ENCODE data around the gene TBX5.
"Not testable (repeated sequence)": the region's sequence is repeated elsewhere in the genome, so short reads cannot be mapped to it uniquely, and the experiment has no call there.

The TBX5 gene

GRCh38 chr12:114371250-114371649, 34.7 kb downstream of the TBX5 start:
- DNase-seq, result no peak

DNA sequence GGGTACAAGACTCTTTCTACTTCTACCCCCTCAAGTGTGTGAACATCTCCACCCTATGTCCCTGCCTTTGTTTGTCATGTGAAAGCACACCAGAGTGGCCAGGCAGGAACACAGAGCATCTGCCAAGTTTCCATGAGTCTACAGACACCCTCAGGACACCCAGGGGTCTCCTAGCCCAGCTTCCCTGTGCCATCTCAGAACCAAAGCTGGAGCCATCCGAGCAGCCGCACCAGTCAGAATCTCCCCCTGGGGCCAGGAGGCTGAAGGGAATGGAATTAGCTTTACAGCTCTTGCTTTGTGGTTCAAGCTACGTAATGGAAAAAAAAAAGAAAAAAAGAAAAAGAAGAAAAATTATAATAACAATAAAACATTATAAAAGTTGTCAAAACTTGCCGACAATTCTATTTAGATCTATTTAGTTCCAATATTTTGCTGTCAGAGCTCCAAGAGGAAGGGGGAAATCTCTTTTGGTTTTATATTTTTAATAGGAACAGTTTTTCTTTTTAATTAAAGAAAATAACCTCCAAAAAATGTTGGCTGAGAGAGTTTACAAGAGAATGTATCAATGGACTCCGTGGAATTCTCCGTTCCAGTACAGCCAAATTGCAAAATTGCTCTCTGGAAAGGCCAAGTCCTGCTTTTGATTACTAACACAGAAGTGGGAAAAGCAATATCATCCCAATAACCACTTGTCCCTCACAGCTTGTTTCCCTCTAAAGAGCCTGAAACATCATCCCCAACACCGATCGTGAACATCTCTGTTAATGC, 37.1 kb downstream of the TBX5 start:
- DNase-seq, result no peak

GRCh38 chr12:114361992-114362391, 44.0 kb downstream of the TBX5 start:
- no peak for DNase-seq

DNA sequence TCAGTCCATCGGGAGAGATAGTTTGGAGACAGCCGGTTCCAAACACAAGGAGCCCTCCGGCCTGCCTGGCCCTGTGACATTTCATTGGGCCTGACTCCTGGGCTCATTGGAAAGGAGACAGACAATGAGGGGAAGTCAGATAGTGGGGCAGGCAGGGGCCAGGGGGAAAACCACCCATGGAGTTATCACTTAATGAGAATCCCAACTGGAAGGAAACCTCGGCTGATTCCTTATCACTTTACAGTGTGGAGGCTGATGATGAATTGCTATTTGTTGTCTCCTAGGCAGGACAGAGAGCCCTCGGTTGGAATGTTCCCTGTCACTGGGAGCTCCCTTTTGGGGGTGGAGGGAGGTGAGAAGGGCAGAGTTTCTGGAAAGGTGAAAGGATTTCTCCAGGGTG, 44.4 kb downstream of the TBX5 start:
- no peak for DNase-seq

DNA sequence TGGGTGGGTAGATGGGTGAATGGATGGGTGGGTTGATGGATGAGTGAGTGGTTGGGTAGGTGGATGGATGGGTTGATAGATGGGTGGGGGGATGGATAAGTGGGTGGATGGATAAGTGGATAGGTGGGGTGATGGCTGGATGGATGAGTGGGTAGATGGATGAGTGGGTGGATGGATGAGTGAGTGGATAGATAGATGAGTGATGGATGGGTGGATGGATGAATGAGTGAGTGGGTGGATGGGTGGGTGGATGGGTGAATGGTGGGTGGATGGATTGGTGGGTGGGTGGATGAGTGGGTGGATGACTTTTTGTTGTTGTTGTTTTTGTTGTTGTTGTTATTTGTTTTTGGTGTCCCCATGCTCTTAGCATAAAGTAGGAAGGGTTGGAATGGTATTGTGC, 45.5 kb downstream of the TBX5 start:
- DNase-seq, result no peak

- no peak for DNase-seq
These were observed 50.4 kb downstream of the TBX5 start for GRCh38 chr12:114355389-114356088.

- not testable (repeated sequence) for DNase-seq
These were observed 56.7 kb downstream of the TBX5 start for GRCh38 chr12:114349239-114349638.

- no peak for DNase-seq
These were observed 58.1 kb downstream of the TBX5 start for GRCh38 chr12:114347861-114348260.

GRCh38 chr12:114344831-114345230, 61.1 kb downstream of the TBX5 start:
- DNase-seq, result no peak

DNA sequence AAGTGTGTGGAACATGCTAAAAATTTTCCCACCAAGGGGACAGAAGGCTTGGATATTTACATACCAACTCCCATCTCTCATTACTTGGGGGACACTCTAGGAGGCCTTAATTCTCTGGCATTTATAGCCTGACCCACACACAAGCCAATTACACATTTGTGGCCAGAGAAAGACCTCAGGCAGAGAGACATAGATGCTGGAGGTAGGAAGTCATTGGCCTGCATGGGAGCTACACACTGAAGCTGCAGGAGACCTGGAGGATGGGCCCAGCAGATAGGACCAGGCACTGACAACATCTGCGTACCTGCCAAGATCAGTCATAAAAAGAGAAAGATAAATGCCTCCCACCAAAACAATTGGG, 61.7 kb downstream of the TBX5 start:
- DNase-seq, result no peak

- DNase-seq, result no peak
These were observed 62.2 kb downstream of the TBX5 start for GRCh38 chr12:114343585-114344302.

GRCh38 chr12:114342656-114343055, 63.3 kb downstream of the TBX5 start:
- no peak for DNase-seq

DNA sequence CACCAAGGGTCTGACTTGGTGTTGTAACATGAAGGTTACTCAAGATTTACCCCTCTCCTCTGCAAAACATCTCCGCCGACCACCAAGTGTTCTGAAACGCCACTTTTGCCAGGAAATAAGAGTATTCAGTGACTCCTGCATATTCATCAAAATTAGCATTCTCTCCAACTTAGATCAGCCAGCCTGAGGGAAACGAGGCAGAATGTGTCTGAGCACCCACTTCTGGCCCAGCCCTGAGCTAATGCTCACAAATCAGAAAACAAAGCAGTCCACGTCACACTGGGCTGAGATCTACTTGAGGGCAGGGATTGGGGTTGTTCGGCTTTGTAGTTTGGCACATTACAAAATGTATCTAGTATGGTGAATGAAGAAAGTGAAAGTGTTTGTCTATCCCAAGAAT, 64.3 kb downstream of the TBX5 start:
- no peak for DNase-seq

- no peak for DNase-seq
These were observed 65.7 kb downstream of the TBX5 start for GRCh38 chr12:114340231-114340630.

GRCh38 chr12:114339626-114340025, 66.3 kb downstream of the TBX5 start:
- no peak for DNase-seq

GRCh38 chr12:114335607-114336006, 70.3 kb downstream of the TBX5 start:
- no peak for DNase-seq

- no peak for DNase-seq
These were observed 71.5 kb downstream of the TBX5 start for GRCh38 chr12:114334395-114334794.

GRCh38 chr12:114328292-114328691, 77.7 kb downstream of the TBX5 start:
- no peak for DNase-seq

GRCh38 chr12:114327765-114328164, 78.2 kb downstream of the TBX5 start:
- no peak for DNase-seq

- DNase-seq, result no peak
These were observed 84.4 kb downstream of the TBX5 start for GRCh38 chr12:114321524-114321923.

DNA sequence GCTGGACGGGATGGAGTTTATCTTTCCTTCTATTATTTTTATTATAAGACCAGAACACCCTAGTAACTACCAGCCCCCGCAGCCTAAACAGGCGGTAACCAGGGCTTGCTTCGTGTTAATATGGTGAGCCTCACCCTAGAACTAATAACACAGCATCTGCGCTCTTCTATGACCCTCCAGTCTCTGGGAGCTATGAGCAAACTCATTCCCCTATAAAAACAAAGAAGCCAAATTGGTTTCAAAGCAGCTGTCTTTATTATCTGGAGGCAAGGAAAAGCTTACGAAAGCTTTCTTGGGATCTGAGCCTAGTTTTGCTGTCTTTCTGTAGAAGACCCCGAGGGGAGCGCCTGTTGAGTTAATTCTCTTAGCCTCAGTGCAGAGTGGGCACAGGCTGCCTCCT, 85.0 kb downstream of the TBX5 start:
- DNase-seq, result no peak

DNA sequence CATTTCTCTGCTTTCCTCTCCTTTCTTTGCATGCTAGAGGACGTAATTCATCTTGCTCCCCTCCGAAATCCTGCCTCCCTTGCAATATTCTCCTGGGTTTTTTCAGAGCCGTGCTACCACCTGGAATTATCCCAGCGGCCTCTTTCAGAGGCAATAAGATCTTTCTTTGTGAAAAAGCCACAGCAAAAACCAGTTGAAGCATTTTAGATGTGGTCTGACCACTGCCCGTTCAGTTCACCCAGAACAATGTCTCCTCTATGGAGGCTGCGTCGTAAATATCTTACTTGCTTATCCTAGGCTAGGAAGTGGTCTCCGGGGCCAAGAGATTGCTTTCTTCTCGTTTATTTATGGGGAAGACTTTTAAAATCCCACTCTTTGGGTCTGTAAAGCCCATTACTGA, 85.8 kb downstream of the TBX5 start:
- no peak for DNase-seq

GRCh38 chr12:114319422-114319821, 86.5 kb downstream of the TBX5 start:
- DNase-seq, result no peak

- DNase-seq, result no peak
These were observed 87.0 kb downstream of the TBX5 start for GRCh38 chr12:114318984-114319383.
